ENCODE measurements around the gene DPP7.

DNA sequence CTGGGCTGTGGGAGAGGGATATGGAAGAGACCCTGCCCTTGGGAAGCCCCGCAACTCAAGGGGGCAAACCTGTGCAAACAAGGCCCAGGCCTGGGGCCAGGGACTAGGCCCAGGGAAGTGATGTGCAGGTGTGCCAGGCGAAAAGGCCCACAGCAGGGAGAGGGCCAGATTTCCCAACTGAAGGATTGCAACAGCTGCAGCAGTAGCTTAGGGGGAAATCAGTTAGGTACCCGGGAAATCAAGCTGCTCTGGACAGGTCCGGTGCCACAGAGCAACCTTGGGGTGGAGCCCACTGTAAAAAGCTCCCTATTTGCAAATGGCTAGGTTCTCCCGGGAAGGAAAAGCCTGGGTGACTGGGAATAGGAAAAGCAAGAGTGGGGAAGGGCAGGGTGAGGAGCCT lies 34.8 kb upstream of the DPP7 start:
- TF ChIP-seq CTCF (conservative IDR thresholded peaks at IDR 0.05; ENCODE audit: low read length) (no peak), EZH2phosphoT487 (IDR thresholded peaks at IDR 0.05; ENCODE audit: borderline replicate concordance, low read depth, low read length) (no peak)

Data from OCI-LY7 (cell line).